Activated naive CD4-positive, alpha-beta T cell treated with anti-CD3 and anti-CD28 coated beads, Interleukin-2, amount 10 ng/mL, durations not matched to agents 7 days and 5 days (primary cell): Measurements from ENCODE around the gene POU2F1.

Source experiments
- CTCF ChIA-PET: fragments of 350-600 bp; sonication (Branson Sonifier 250); formaldehyde crosslinking; loops from one replicate; lab custom pipeline; 2021; ENCODE audit warnings: antibody characterized with exemption; lab: Charles Lee
- DNase-seq: peaks from one replicate; pipeline ENCODE4 v3.0.0-alpha.2; 2020
- H3K27ac Mint-ChIP-seq: one replicate; pipeline ENCODE4 v1.8.0; 2021; ENCODE audit warnings: mild to moderate bottlenecking, moderate library complexity, mixed read lengths
- H3K27me3 Mint-ChIP-seq: one replicate; pipeline ENCODE4 v1.8.0; 2021; ENCODE audit warnings: mild to moderate bottlenecking, mixed read lengths
- H3K36me3 Mint-ChIP-seq: one replicate; pipeline ENCODE4 v1.8.0; 2021; ENCODE audit warnings: mixed read lengths
- H3K4me1 Mint-ChIP-seq: one replicate; pipeline ENCODE4 v1.8.0; 2021; ENCODE audit warnings: mixed read lengths
- H3K4me3 Mint-ChIP-seq: one replicate; pipeline ENCODE4 v1.8.0; 2021; ENCODE audit warnings: mild to moderate bottlenecking, moderate library complexity, mixed read lengths
- H3K9me3 Mint-ChIP-seq: one replicate; pipeline ENCODE4 v1.8.0; 2021; ENCODE audit warnings: mixed read lengths

POU2F1 gene

DNA sequence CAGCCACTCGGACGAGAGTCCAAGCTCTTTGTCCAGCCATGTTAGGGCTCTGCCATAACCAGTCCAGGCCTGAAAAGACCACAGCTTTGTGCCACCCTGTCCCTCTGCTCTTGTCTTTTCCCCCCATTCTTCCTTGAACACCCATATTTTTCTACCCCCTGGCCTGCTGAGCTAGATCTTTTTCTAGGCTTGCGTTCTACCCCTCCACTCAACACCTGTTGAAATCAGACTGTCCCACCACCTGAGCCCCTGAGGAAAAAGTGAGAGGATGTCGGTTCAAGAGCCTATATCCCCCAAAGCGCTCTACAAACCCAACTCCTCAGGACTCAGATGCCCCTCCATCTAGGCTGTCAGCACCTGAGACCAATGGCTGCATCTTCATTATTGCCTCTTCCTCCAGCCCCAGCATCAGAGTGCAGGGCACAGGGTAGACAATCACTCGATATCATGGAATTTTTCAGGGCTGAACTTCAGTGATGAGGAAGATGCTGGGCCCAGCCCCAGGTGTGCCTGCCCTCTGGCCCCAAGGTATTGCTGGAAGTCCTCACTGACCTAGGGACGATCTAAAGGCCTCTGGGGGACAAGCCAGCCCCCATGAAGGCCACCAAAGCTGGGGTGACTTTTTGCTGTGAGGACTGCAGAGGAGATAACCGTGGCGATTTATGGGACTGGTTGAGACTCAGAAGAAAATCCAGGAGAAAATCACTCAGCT lies 222.3 kb downstream of the POU2F1 start:
- Mint-ChIP-seq H3K4me3 (no peak overlapping the region), H3K9me3 (no peaks in the 10 kb centered on the region), H3K4me1 (peaks cover 95% of the 10 kb centered on the region), H3K36me3 (peaks cover 79% of the 10 kb centered on the region), H3K27me3 (no peaks in the 10 kb centered on the region), H3K27ac (peak overlapping the region; percentile 80)
- CTCF ChIA-PET, result interaction anchor here (0.9 to 6.0 kb wide), 11 partner anchors 8 to 175 kb away, joined by 3 to 53 read pairs (median 7); partner anchors contain the start of gene CREG1
- no peak for DNase-seq

DNA sequence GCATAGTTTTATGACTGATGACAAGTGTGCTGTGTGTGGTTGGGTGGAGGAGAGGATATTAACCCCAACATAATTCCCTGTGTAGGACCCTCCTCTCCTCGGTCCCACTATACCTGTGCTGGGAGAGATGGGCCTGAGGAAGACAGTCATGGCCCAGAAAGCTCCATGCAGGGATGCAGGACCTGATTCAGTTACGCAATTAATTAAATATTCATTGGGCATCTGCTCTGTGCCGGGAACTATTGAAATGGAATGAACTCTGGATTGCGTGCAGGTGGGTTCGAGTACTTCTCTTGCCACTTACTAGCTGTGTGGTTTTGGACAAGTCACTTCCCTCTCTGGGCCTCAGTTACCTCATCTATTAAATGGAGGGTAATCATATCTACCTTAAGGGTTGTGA lies 223.1 kb downstream of the POU2F1 start:
- no peak overlapping the region for H3K4me3 Mint-ChIP-seq
- peak overlapping the region; percentile 74 for H3K27ac Mint-ChIP-seq
- CTCF ChIA-PET, result interaction anchor here (0.8 to 6.0 kb wide), 9 partner anchors 13 to 223 kb away, joined by 3 to 53 read pairs (median 6); partner anchors contain the start of genes CREG1 and POU2F1
- peaks cover 72% of the 10 kb centered on the region for H3K36me3 Mint-ChIP-seq
- H3K9me3 Mint-ChIP-seq, result no peaks in the 10 kb centered on the region
- no peak for DNase-seq
- H3K27me3 Mint-ChIP-seq, result no peaks in the 10 kb centered on the region
- peaks cover 95% of the 10 kb centered on the region for H3K4me1 Mint-ChIP-seq

GRCh38 chr1:167446966-167447365 lies 226.3 kb downstream of the POU2F1 start:
- H3K27me3 Mint-ChIP-seq, result no peaks in the 10 kb centered on the region
- H3K9me3 Mint-ChIP-seq, result no peaks in the 10 kb centered on the region
- DNase-seq, result no peak
- peak overlapping the region; percentile 99 for H3K27ac Mint-ChIP-seq
- H3K4me3 Mint-ChIP-seq, result peak overlapping the region; percentile 31
- CTCF ChIA-PET, result interaction anchor here (0.6 to 2.0 kb wide), 12 partner anchors 9 to 380 kb away, joined by 3 to 18 read pairs (median 4); partner anchors contain the start of gene CD247
- H3K4me1 Mint-ChIP-seq, result peaks cover 91% of the 10 kb centered on the region
- peaks cover 56% of the 10 kb centered on the region for H3K36me3 Mint-ChIP-seq

DNA sequence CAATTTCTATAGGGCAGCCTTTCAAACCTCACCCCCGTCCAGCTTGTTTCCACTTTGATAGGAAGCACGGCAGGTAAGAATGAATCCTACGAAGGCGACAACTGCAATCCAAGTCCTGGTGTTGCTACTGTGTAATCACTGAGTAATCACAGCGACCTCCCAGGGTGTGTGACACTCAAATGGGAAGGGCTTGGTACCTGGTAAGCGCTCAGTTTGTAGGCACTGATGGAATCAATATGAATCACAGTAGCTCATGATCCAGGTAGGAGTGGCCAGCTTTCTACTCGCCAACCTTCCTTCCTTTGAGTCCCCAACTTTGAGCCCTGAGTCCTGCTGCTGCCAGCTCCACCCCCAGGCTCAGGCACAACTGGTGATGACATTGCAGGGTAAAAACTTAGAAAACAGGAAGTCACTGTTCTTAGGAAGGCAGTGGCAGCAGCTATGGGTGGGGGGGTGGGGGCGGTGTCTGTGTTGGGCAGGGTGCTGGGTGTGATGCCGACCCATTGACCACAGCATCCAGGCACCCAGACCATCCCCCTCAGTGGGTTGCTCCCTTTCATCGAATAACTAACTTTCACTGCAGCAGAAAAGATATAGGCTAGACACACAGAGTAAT lies 226.9 kb downstream of the POU2F1 start:
- H3K4me1 Mint-ChIP-seq, result peaks cover 91% of the 10 kb centered on the region

GRCh38 chr1:167450843-167451242 lies 230.2 kb downstream of the POU2F1 start:
- no peaks in the 10 kb centered on the region for H3K27me3 Mint-ChIP-seq
- peaks cover 37% of the 10 kb centered on the region for H3K36me3 Mint-ChIP-seq
- peak overlapping the region; percentile 89 for H3K27ac Mint-ChIP-seq

More for the DNA sequence above, 226.9 kb downstream of the POU2F1 start:
- Mint-ChIP-seq H3K4me3 (peak overlapping the region; percentile 31), H3K27ac (peak overlapping the region; percentile 99), H3K36me3 (peaks cover 55% of the 10 kb centered on the region), H3K27me3 (no peaks in the 10 kb centered on the region), H3K9me3 (no peaks in the 10 kb centered on the region)
- CTCF ChIA-PET, result interaction anchor here (0.6 to 2.0 kb wide), 14 partner anchors 8 to 381 kb away, joined by 3 to 18 read pairs (median 4); partner anchors contain the start of gene CD247
- DNase-seq, result peak; percentile 86

DNA sequence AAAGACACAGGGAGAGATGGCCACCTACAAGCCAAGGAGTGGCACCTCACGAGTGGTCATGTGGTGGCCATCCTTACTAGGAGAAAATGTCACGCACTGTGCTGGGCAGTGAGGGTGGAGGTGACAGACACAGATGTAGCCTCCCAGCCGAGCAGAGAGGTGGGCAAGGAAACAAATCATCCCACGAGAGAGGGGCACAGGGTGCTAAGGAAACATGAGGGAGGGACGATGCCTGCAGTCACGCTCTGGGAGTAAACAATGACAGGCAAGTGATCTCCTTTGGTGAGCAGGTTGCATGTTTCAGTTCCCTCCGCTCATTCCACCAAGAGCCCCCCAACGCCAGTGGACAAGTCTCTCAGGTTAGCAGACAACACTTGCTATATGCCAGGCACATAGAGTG lies 231.8 kb downstream of the POU2F1 start:
- CTCF ChIA-PET, result interaction anchor here (8.6 kb wide), 1 partner anchor 64 kb away, joined by 47 read pairs; the partner anchor contains the start of gene CD247
- Mint-ChIP-seq H3K4me3 (peak overlapping the region; percentile 26), H3K9me3 (no peaks in the 10 kb centered on the region), H3K4me1 (peaks cover 82% of the 10 kb centered on the region), H3K36me3 (peaks cover 36% of the 10 kb centered on the region), H3K27ac (peak overlapping the region; percentile 89), H3K27me3 (no peaks in the 10 kb centered on the region)
- DNase-seq, result no peak

More at GRCh38 chr1:167450843-167451242, 230.2 kb downstream of the POU2F1 start:
- Mint-ChIP-seq H3K4me1 (peaks cover 82% of the 10 kb centered on the region), H3K4me3 (peak overlapping the region; percentile 61), H3K9me3 (no peaks in the 10 kb centered on the region)
- DNase-seq, result peak; percentile 45
- CTCF ChIA-PET, result interaction anchor here (1.3 to 8.6 kb wide), 7 partner anchors 8 to 89 kb away, joined by 3 to 47 read pairs (median 6); partner anchors contain the start of gene CD247

GRCh38 chr1:167453123-167453522 lies 232.4 kb downstream of the POU2F1 start:
- DNase-seq, result peak; percentile 44
- Mint-ChIP-seq H3K27me3 (no peaks in the 10 kb centered on the region), H3K9me3 (no peaks in the 10 kb centered on the region), H3K27ac (peak overlapping the region; percentile 88), H3K4me3 (peak overlapping the region; percentile 33), H3K4me1 (peaks cover 82% of the 10 kb centered on the region), H3K36me3 (peaks cover 40% of the 10 kb centered on the region)
- CTCF ChIA-PET, result interaction anchor here (0.8 to 8.6 kb wide), 5 partner anchors 13 to 81 kb away, joined by 3 to 47 read pairs (median 4); partner anchors contain the start of gene CD247

- Mint-ChIP-seq H3K27me3 (no peaks in the 10 kb centered on the region), H3K4me1 (peaks cover 72% of the 10 kb centered on the region), H3K9me3 (no peaks in the 10 kb centered on the region), H3K27ac (peak overlapping the region; percentile 86), H3K36me3 (peaks cover 42% of the 10 kb centered on the region), H3K4me3 (peak overlapping the region; percentile 76)
- CTCF ChIA-PET, result interaction anchor here (1.2 to 8.6 kb wide), 5 partner anchors 11 to 80 kb away, joined by 3 to 47 read pairs (median 5); partner anchors contain the start of gene CD247
- peak; percentile 50 for DNase-seq
Measured at GRCh38 chr1:167454304-167454893, 233.7 kb downstream of the POU2F1 start.

GRCh38 chr1:167454894-167455785 lies 234.5 kb downstream of the POU2F1 start:
- Mint-ChIP-seq H3K4me3 (peak overlapping the region; percentile 76), H3K27me3 (no peaks in the 10 kb centered on the region), H3K9me3 (no peaks in the 10 kb centered on the region), H3K27ac (peak overlapping the region; percentile 69), H3K36me3 (peaks cover 49% of the 10 kb centered on the region), H3K4me1 (peaks cover 74% of the 10 kb centered on the region)
- CTCF ChIA-PET, result interaction anchor here (1.0 to 8.6 kb wide), 6 partner anchors 7 to 80 kb away, joined by 3 to 47 read pairs (median 5); partner anchors contain the start of gene CD247
- DNase-seq, result peak; percentile 90

- H3K36me3 Mint-ChIP-seq, result peaks cover 55% of the 10 kb centered on the region
- H3K4me1 Mint-ChIP-seq, result peaks cover 72% of the 10 kb centered on the region
- peak overlapping the region; percentile 83 for H3K4me3 Mint-ChIP-seq
- DNase-seq, result peak; percentile 61
- H3K27ac Mint-ChIP-seq, result peak overlapping the region; percentile 93
- H3K27me3 Mint-ChIP-seq, result no peaks in the 10 kb centered on the region
- CTCF ChIA-PET, result interaction anchor here (0.7 to 8.6 kb wide), 11 partner anchors 8 to 84 kb away, joined by 3 to 47 read pairs (median 5); partner anchors contain the start of gene CD247
- H3K9me3 Mint-ChIP-seq, result no peaks in the 10 kb centered on the region
Measured at GRCh38 chr1:167455786-167456446, 235.2 kb downstream of the POU2F1 start.

DNA sequence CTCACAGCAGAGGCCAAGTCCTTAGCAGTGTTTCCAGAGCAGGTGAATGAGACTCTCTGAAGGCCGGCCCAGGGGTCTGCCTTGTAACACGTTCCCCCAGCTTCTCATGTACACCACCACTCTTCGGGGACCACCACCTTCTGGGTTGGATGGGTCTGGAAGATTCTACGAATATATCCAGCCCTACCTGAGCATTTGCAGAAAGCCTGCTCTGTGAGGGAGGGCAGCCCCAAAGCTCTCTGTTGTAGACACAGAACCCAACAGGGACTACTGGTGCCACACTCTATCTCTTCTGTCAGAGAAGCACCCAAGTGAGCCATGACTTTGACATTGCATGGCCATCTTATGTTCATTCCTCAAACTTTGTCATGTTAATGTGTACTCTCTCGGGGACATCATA lies 235.8 kb downstream of the POU2F1 start:
- Mint-ChIP-seq H3K9me3 (no peaks in the 10 kb centered on the region), H3K4me1 (peaks cover 74% of the 10 kb centered on the region), H3K27me3 (no peaks in the 10 kb centered on the region), H3K4me3 (peak overlapping the region; percentile 83), H3K36me3 (peaks cover 58% of the 10 kb centered on the region), H3K27ac (peak overlapping the region; percentile 93)
- DNase-seq, result peak; percentile 25
- CTCF ChIA-PET, result interaction anchor here (0.7 to 8.6 kb wide), 10 partner anchors 9 to 84 kb away, joined by 3 to 47 read pairs (median 4); partner anchors contain the start of gene CD247

GRCh38 chr1:167456926-167457325 lies 236.2 kb downstream of the POU2F1 start:
- H3K4me3 Mint-ChIP-seq, result peak overlapping the region; percentile 83
- no peak for DNase-seq
- peaks cover 74% of the 10 kb centered on the region for H3K4me1 Mint-ChIP-seq
- H3K27ac Mint-ChIP-seq, result peak overlapping the region; percentile 93
- H3K27me3 Mint-ChIP-seq, result no peaks in the 10 kb centered on the region
- peaks cover 60% of the 10 kb centered on the region for H3K36me3 Mint-ChIP-seq
- CTCF ChIA-PET, result interaction anchor here (1.0 to 8.6 kb wide), 7 partner anchors 9 to 83 kb away, joined by 3 to 47 read pairs (median 4); partner anchors contain the start of gene CD247
- H3K9me3 Mint-ChIP-seq, result no peaks in the 10 kb centered on the region
